Memory B cell (primary cell): ENCODE data around the gene PADI2.

Experiments
- ATAC-seq: fragments of 150-1000 bp; cut with Tn5 transposase; 2 replicates; pipeline ENCODE4 v1.10.0; 2021; ENCODE audit warnings: low read depth, mild to moderate bottlenecking, moderate library complexity
- DNase-seq, 2 donors: peaks; one replicate each; pipeline ENCODE4 v3.0.0; 2022; ENCODE audit warnings: low spot score in 2 of 2
- H3K27ac Mint-ChIP-seq: one replicate; pipeline ENCODE4 v1.8.0; 2022; ENCODE audit warnings: mild to moderate bottlenecking, moderate library complexity, mixed read lengths
- H3K27me3 Mint-ChIP-seq: one replicate; pipeline ENCODE4 v1.8.0; 2022; ENCODE audit warnings: mixed read lengths
- H3K36me3 Mint-ChIP-seq: one replicate; pipeline ENCODE4 v1.8.0; 2022; ENCODE audit warnings: mild to moderate bottlenecking, mixed read lengths
- H3K4me1 Mint-ChIP-seq: one replicate; pipeline ENCODE4 v1.8.0; 2022; ENCODE audit warnings: mixed read lengths
- H3K4me3 Mint-ChIP-seq: one replicate; pipeline ENCODE4 v1.8.0; 2022; ENCODE audit warnings: mild to moderate bottlenecking, moderate library complexity, mixed read lengths
- H3K9me3 Mint-ChIP-seq: one replicate; pipeline ENCODE4 v1.8.0; 2022; ENCODE audit warnings: mixed read lengths

Gene PADI2

GRCh38 chr1:17097147-17097546, 22.1 kb downstream of the PADI2 start:
- DNase-seq (no peak), ATAC-seq (no peak)
- Mint-ChIP-seq H3K36me3 (peaks cover 5% of the 10 kb centered on the region), H3K9me3 (peaks cover 4% of the 10 kb centered on the region), H3K4me1 (no peaks in the 10 kb centered on the region), H3K27me3 (peaks cover 6% of the 10 kb centered on the region), H3K4me3 (no peak overlapping the region), H3K27ac (no peak overlapping the region)

GRCh38 chr1:17096584-17096983, 22.7 kb downstream of the PADI2 start:
- H3K27ac Mint-ChIP-seq, result no peak overlapping the region
- H3K4me1 Mint-ChIP-seq, result no peaks in the 10 kb centered on the region
- ATAC-seq, result no peak
- peaks cover 6% of the 10 kb centered on the region for H3K27me3 Mint-ChIP-seq
- peaks cover 5% of the 10 kb centered on the region for H3K36me3 Mint-ChIP-seq
- no peak for DNase-seq
- H3K9me3 Mint-ChIP-seq, result peaks cover 6% of the 10 kb centered on the region
- no peak overlapping the region for H3K4me3 Mint-ChIP-seq

GRCh38 chr1:17095141-17095540, 24.1 kb downstream of the PADI2 start:
- H3K4me3 Mint-ChIP-seq, result no peak overlapping the region
- peaks cover 7% of the 10 kb centered on the region for H3K9me3 Mint-ChIP-seq
- H3K36me3 Mint-ChIP-seq, result peaks cover 5% of the 10 kb centered on the region
- peaks cover 8% of the 10 kb centered on the region for H3K27me3 Mint-ChIP-seq
- ATAC-seq (no peak), DNase-seq (no peak)
- no peaks in the 10 kb centered on the region for H3K4me1 Mint-ChIP-seq
- no peak overlapping the region for H3K27ac Mint-ChIP-seq

- H3K4me1 Mint-ChIP-seq, result no peaks in the 10 kb centered on the region
- no peak overlapping the region for H3K4me3 Mint-ChIP-seq
- no peak overlapping the region for H3K27ac Mint-ChIP-seq
- H3K36me3 Mint-ChIP-seq, result peaks cover 5% of the 10 kb centered on the region
- peaks cover 8% of the 10 kb centered on the region for H3K27me3 Mint-ChIP-seq
- ATAC-seq (no peak), DNase-seq (no peak)
- peaks cover 7% of the 10 kb centered on the region for H3K9me3 Mint-ChIP-seq
Measured at GRCh38 chr1:17094664-17095063, 24.6 kb downstream of the PADI2 start.

- no peak overlapping the region for H3K27ac Mint-ChIP-seq
- no peak for ATAC-seq
- H3K9me3 Mint-ChIP-seq, result peaks cover 7% of the 10 kb centered on the region
- H3K36me3 Mint-ChIP-seq, result peaks cover 5% of the 10 kb centered on the region
- H3K27me3 Mint-ChIP-seq, result peaks cover 8% of the 10 kb centered on the region
- no peak overlapping the region for H3K4me3 Mint-ChIP-seq
- DNase-seq, result no peak
- no peaks in the 10 kb centered on the region for H3K4me1 Mint-ChIP-seq
Measured at GRCh38 chr1:17093822-17094393, 25.3 kb downstream of the PADI2 start.

- peaks cover 5% of the 10 kb centered on the region for H3K36me3 Mint-ChIP-seq
- no peak overlapping the region for H3K27ac Mint-ChIP-seq
- ATAC-seq (no peak), DNase-seq (no peak)
- H3K9me3 Mint-ChIP-seq, result peaks cover 7% of the 10 kb centered on the region
- H3K4me3 Mint-ChIP-seq, result no peak overlapping the region
- peaks cover 11% of the 10 kb centered on the region for H3K27me3 Mint-ChIP-seq
- no peaks in the 10 kb centered on the region for H3K4me1 Mint-ChIP-seq
Measured at GRCh38 chr1:17091252-17091651, 28.0 kb downstream of the PADI2 start.

GRCh38 chr1:17089506-17089905, 29.7 kb downstream of the PADI2 start:
- DNase-seq (no peak), ATAC-seq (no peak)
- peaks cover 11% of the 10 kb centered on the region for H3K27me3 Mint-ChIP-seq
- no peaks in the 10 kb centered on the region for H3K4me1 Mint-ChIP-seq
- H3K9me3 Mint-ChIP-seq, result peaks cover 7% of the 10 kb centered on the region
- H3K4me3 Mint-ChIP-seq, result no peak overlapping the region
- H3K27ac Mint-ChIP-seq, result no peak overlapping the region
- peaks cover 5% of the 10 kb centered on the region for H3K36me3 Mint-ChIP-seq

GRCh38 chr1:17086751-17087150, 32.5 kb downstream of the PADI2 start:
- Mint-ChIP-seq H3K4me1 (no peaks in the 10 kb centered on the region), H3K27ac (no peak overlapping the region)
- no peak for ATAC-seq

GRCh38 chr1:17084787-17085186, 34.5 kb downstream of the PADI2 start:
- Mint-ChIP-seq H3K9me3 (no peaks in the 10 kb centered on the region), H3K27ac (no peak overlapping the region), H3K4me1 (no peaks in the 10 kb centered on the region), H3K36me3 (no peaks in the 10 kb centered on the region), H3K27me3 (peaks cover 8% of the 10 kb centered on the region), H3K4me3 (no peak overlapping the region)
- DNase-seq (no peak), ATAC-seq (no peak)

More at GRCh38 chr1:17086751-17087150, 32.5 kb downstream of the PADI2 start:
- no peak for DNase-seq
- no peaks in the 10 kb centered on the region for H3K36me3 Mint-ChIP-seq
- H3K4me3 Mint-ChIP-seq, result no peak overlapping the region
- peaks cover 11% of the 10 kb centered on the region for H3K27me3 Mint-ChIP-seq
- H3K9me3 Mint-ChIP-seq, result peaks cover 3% of the 10 kb centered on the region

- H3K4me3 Mint-ChIP-seq, result no peak overlapping the region
- peaks cover 6% of the 10 kb centered on the region for H3K27me3 Mint-ChIP-seq
- DNase-seq, result no peak
- ATAC-seq, result no peak
- no peaks in the 10 kb centered on the region for H3K9me3 Mint-ChIP-seq
- H3K36me3 Mint-ChIP-seq, result no peaks in the 10 kb centered on the region
- no peak overlapping the region for H3K27ac Mint-ChIP-seq
- H3K4me1 Mint-ChIP-seq, result peaks cover 3% of the 10 kb centered on the region
Measured at GRCh38 chr1:17082761-17083160, 36.5 kb downstream of the PADI2 start.

GRCh38 chr1:17081439-17081838, 37.8 kb downstream of the PADI2 start:
- Mint-ChIP-seq H3K27me3 (peaks cover 7% of the 10 kb centered on the region), H3K4me1 (peaks cover 3% of the 10 kb centered on the region), H3K9me3 (peaks cover under 1% of the 10 kb centered on the region), H3K36me3 (no peaks in the 10 kb centered on the region), H3K4me3 (no peak overlapping the region), H3K27ac (no peak overlapping the region)
- DNase-seq (no peak), ATAC-seq (no peak)

GRCh38 chr1:17080880-17081279, 38.4 kb downstream of the PADI2 start:
- H3K9me3 Mint-ChIP-seq, result peaks cover 1% of the 10 kb centered on the region
- no peak for DNase-seq
- no peak overlapping the region for H3K27ac Mint-ChIP-seq
- ATAC-seq, result no peak
- H3K36me3 Mint-ChIP-seq, result no peaks in the 10 kb centered on the region
- H3K27me3 Mint-ChIP-seq, result peaks cover 7% of the 10 kb centered on the region
- H3K4me1 Mint-ChIP-seq, result peaks cover 3% of the 10 kb centered on the region
- no peak overlapping the region for H3K4me3 Mint-ChIP-seq

- peaks cover 2% of the 10 kb centered on the region for H3K36me3 Mint-ChIP-seq
- ATAC-seq, result no peak
- H3K4me1 Mint-ChIP-seq, result peaks cover 3% of the 10 kb centered on the region
- H3K4me3 Mint-ChIP-seq, result no peak overlapping the region
- H3K9me3 Mint-ChIP-seq, result peaks cover 5% of the 10 kb centered on the region
- peaks cover 7% of the 10 kb centered on the region for H3K27me3 Mint-ChIP-seq
- H3K27ac Mint-ChIP-seq, result no peak overlapping the region
- DNase-seq, result no peak
Measured at GRCh38 chr1:17080085-17080759, 39.0 kb downstream of the PADI2 start.

GRCh38 chr1:17078991-17079868, 40.0 kb downstream of the PADI2 start:
- peaks cover 3% of the 10 kb centered on the region for H3K27me3 Mint-ChIP-seq
- DNase-seq, result no peak
- H3K9me3 Mint-ChIP-seq, result peaks cover 5% of the 10 kb centered on the region
- H3K27ac Mint-ChIP-seq, result no peak overlapping the region
- H3K4me1 Mint-ChIP-seq, result peaks cover 3% of the 10 kb centered on the region
- no peak for ATAC-seq
- H3K4me3 Mint-ChIP-seq, result no peak overlapping the region
- peaks cover 2% of the 10 kb centered on the region for H3K36me3 Mint-ChIP-seq
